ENCODE data around the gene CNN1.

DNA sequence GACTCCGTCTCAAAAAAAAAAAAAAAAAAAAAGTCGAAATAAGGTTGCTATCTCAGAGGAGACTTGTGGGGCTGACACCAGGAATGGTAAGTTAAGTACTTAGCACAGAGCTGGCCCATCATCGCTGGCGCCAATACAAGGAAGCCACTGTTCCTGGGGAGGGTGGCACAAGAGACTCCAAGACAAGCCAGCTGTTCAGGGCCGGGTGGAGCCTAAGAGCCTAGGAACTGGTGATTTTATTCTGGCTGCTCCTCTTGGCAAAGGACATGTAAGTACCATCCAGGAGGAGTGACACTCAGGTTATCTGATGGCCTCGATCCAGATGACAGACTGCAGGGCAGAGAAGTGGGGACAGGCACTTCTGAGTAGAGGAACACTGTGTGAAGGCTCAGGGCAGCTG, 16.6 kb downstream of the CNN1 start:
- no peak for TF ChIP-seq POLR2A (IDR thresholded peaks at IDR 0.05)
- no peak for TF ChIP-seq POLR2AphosphoS5 (IDR thresholded peaks at IDR 0.05)
